Omental fat pad (tissue), 4 donors: Measurements from ENCODE around the gene DEUP1. TPM values are rescaled to one million over a fixed set of nuclear protein-coding genes. Genes with fewer than 3 reads are reported as not detected.

ENCODE experiments used
- ATAC-seq: fragments of 150-250 bp; one replicate; pipeline ENCODE4 v1.9.1; 2016; ENCODE audit warnings: mild to moderate bottlenecking, moderate library complexity; ENCODE audit not compliant: low FRiP score
- DNase-seq: peaks from one replicate; pipeline ENCODE4 v3.0.0-alpha.2; 2019; ENCODE audit warnings: low spot score
- total RNA-seq, 4 donors: library from RNA; depleted of rRNA; stranded (reverse); fragments of >200 nt; gene quantifications; one replicate each; pipeline ENCODE4 v1.1.0, GENCODE V29; 2016
- TF ChIP-seq, protein P1 (sequence below), 3 donors: fragments of 450-650 bp; IDR thresholded peaks; one replicate each; pipeline ENCODE4 v1.5.1; 2016 to 2017; ENCODE audit warnings: antibody characterized with exemption in 3 of 3, mild to moderate bottlenecking in 3 of 3, moderate library complexity in 2 of 3

The DEUP1 gene
- total RNA-seq, 4 donors from 2014 or later = not detected

DNA sequence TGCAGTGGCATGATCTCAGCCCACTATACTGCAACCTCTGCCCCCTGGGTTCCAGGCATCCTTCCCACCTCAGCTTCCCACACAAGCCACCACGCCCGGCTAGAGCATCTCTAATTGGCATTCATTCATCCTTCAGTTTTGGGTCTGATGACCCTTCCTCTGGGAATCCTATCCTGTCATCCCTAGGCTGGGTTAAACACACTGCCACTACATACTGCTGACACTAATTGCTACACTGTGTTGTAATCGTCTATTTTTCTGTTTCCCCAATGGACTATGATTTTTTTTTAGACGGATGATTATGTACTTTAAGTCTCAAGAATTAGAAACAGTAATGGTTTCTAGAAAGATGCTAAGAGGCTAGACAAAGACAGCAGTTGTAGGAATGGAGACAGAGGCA, 62.8 kb downstream of the DEUP1 start:
- DNase-seq (no peak), ATAC-seq (no peak)
- TF ChIP-seq, protein P1, sequence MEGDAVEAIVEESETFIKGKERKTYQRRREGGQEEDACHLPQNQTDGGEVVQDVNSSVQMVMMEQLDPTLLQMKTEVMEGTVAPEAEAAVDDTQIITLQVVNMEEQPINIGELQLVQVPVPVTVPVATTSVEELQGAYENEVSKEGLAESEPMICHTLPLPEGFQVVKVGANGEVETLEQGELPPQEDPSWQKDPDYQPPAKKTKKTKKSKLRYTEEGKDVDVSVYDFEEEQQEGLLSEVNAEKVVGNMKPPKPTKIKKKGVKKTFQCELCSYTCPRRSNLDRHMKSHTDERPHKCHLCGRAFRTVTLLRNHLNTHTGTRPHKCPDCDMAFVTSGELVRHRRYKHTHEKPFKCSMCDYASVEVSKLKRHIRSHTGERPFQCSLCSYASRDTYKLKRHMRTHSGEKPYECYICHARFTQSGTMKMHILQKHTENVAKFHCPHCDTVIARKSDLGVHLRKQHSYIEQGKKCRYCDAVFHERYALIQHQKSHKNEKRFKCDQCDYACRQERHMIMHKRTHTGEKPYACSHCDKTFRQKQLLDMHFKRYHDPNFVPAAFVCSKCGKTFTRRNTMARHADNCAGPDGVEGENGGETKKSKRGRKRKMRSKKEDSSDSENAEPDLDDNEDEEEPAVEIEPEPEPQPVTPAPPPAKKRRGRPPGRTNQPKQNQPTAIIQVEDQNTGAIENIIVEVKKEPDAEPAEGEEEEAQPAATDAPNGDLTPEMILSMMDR (IDR thresholded peaks at IDR 0.05) = no peak

DNA sequence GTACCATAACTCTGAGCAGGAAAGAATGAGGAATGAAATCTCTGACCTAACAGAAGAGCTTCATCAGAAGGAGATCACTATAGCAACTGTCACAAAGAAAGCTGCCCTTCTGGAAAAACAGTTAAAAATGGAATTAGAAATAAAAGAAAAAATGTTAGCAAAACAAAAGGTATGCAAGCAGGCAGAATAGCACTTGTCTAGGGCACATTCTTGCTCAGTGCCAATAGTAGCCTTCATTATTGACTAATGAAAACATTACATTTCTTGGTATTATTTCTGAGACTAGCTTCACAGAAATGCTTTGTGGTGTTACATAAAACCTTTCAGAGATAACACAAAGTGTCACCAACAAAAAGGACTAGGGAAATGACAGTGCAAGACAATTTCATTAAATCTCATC, 63.9 kb downstream of the DEUP1 start:
- DNase-seq = no peak
- no peak for ATAC-seq
- TF ChIP-seq, protein P1 (IDR thresholded peaks at IDR 0.05) = no peak

DNA sequence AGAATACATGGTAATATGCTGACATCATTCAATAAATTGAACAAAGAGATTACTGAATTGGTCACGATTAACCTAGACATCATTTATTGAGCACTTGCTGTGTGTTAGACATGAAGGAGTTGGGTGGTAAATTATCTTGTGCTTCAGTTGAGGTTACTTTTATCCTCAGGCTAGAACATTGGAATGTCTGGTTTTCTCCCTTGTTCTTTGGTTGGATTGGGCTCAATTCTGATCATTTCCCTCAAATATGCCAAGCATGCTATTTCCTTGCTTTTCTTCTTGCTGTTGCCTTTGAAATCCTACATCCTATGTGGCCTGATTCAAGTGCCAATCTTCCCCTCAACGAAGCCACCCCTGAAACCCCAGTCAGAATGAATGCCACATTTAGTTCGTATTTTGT, 65.8 kb downstream of the DEUP1 start:
- TF ChIP-seq, protein P1 (IDR thresholded peaks at IDR 0.05) = no peak
- ATAC-seq (no peak), DNase-seq (no peak)

DNA sequence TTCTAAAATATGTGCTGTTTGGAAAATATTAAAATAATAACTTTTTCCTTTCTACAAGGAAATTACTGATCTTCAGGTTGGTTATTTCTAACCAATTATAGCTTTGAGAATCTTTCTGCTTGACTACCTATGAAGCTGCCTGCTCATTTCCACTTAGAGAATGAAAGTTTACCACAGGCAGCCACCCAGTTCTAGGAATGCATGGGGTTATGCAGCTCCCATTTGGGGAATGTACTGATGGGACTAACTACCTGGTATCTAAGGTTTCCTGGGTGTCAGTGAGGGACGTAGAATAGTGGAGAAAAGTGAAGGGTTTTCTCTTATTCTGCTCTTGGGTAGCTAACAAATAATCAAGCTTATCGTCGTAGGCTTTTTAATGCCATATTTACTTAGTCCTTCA, 73.4 kb downstream of the DEUP1 start:
- ATAC-seq = no peak
- no peak for DNase-seq
- TF ChIP-seq, protein P1 (IDR thresholded peaks at IDR 0.05) = no peak

DNA sequence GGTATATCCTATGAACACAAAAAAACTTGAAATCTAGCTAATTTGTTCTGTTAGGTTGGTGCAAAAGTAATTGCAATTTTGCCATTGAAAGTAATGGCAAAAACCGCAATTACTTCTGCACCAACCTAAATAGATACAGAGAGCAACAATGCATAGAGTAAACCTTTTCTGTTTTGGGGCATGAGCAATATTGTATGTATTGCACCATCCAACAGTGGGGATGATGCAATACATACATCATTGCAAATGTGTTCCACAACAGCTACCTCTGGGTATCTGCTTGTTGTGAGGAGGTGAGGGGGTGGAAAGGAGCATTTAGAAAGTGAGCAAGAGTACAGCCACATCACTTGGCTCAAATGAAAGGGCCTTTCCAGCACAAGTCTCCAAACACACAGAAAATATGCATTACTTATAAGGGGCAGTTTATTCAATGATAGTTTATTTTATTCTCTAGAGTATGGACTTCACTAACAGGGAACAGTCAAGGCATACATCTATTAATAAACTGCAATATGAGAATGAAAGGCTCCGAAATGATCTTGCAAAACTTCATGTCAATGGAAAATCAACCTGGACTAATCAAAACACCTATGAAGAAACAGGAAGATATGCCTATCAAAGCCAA, 77.3 kb downstream of the DEUP1 start:
- DNase-seq = no peak
- no peak for ATAC-seq
- TF ChIP-seq, protein P1 (IDR thresholded peaks at IDR 0.05) = no peak

DNA sequence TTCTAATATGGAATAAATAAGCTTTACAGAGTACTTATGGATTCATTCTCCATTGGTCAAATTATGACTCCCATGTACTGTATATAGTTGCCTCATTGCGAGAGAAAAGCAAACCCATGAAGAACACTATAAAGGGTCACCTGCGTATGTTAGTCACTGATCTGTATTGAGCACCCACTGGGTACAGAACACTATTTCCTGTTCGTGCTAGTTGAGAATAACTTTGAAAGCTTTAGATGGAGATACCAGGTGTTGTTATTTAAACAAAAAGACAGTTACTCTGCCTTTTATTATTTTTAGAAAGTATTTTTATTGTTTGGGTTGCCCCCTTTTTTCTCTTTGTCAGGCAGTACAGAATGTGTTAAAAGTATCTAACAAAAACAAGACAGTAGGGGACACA, 79.9 kb downstream of the DEUP1 start:
- no peak for ATAC-seq
- TF ChIP-seq, protein P1 (IDR thresholded peaks at IDR 0.05) = no peak
- no peak for DNase-seq

DNA sequence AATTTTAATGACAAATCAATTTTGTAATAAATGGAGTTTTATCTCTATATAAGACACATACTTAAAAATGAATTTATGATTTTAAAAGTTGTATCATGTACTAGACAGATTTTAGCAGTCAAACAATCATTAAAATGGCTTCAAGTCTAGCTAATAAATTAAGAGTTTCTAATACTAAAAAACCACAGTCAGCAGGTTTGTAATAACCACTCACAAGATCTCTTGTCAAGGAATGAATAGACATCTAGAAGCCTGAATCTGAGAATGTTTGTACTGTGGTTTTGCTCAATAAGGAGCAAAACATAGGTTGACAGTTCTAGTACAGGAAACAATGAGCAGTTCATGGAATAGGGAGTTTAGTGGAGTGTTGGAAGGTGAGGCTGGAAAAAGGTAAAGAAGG, 81.2 kb downstream of the DEUP1 start:
- TF ChIP-seq, protein P1 (IDR thresholded peaks at IDR 0.05) = no peak
- DNase-seq (no peak), ATAC-seq (no peak)
